ENCODE measurements around the gene TP53I13.

Gene TP53I13

GRCh38 chr17:29562615-29563014, 5.9 kb upstream of the TP53I13 start (continued):
- no peak for TF ChIP-seq PATZ1 (CRISPR knock-in tag; IDR thresholded peaks at IDR 0.05; ENCODE audit: borderline replicate concordance)

- ATAC-seq = no peak
- no peak for TF ChIP-seq ZFP3 (CRISPR knock-in tag; IDR thresholded peaks at IDR 0.05)
- no peak for TF ChIP-seq CSRNP3 (CRISPR knock-in tag; IDR thresholded peaks at IDR 0.05)
- TF ChIP-seq PATZ1 (CRISPR knock-in tag; IDR thresholded peaks at IDR 0.05; ENCODE audit: borderline replicate concordance) = no peak
- no peak for TF ChIP-seq ISL1 (CRISPR knock-in tag; IDR thresholded peaks at IDR 0.05)
- TF ChIP-seq ARNTL (CRISPR knock-in tag; IDR thresholded peaks at IDR 0.05; ENCODE audit: borderline replicate concordance, low read depth) = no peak
- no peak for TF ChIP-seq GLIS3 (CRISPR knock-in tag; IDR thresholded peaks at IDR 0.05)
- TF ChIP-seq POU6F1 (CRISPR knock-in tag; IDR thresholded peaks at IDR 0.05; ENCODE audit: borderline replicate concordance, low read depth) = no peak
- TF ChIP-seq BACH2 (CRISPR knock-in tag; IDR thresholded peaks at IDR 0.05; ENCODE audit: borderline replicate concordance) = no peak
- TF ChIP-seq ZFP30 (CRISPR knock-in tag; IDR thresholded peaks at IDR 0.05) = no peak
- no peak for TF ChIP-seq ZNF70 (CRISPR knock-in tag; IDR thresholded peaks at IDR 0.05)
- no peak for TF ChIP-seq ESRRG (CRISPR knock-in tag; IDR thresholded peaks at IDR 0.05)
- TF ChIP-seq ZC3H10 (CRISPR knock-in tag; IDR thresholded peaks at IDR 0.05) = no peak
- TF ChIP-seq TCF4 (CRISPR knock-in tag; IDR thresholded peaks at IDR 0.05; ENCODE audit: borderline replicate concordance) = no peak
- TF ChIP-seq TOX (CRISPR knock-in tag; IDR thresholded peaks at IDR 0.05; ENCODE audit: borderline replicate concordance) = no peak
- no peak for TF ChIP-seq CSDC2 (CRISPR knock-in tag; IDR thresholded peaks at IDR 0.05)
- no peak for TF ChIP-seq ZNF8 (CRISPR knock-in tag; IDR thresholded peaks at IDR 0.05)
- no peak for TF ChIP-seq CREB5 (CRISPR knock-in tag; IDR thresholded peaks at IDR 0.05; ENCODE audit: low read depth)
Measured at GRCh38 chr17:29563816-29564215, 4.7 kb upstream of the TP53I13 start.

GRCh38 chr17:29565643-29566472, 2.6 kb upstream of the TP53I13 start:
- no peak for ATAC-seq
- TF ChIP-seq PPARA (CRISPR knock-in tag; IDR thresholded peaks at IDR 0.05; ENCODE audit: borderline replicate concordance) (no peak), TOX (CRISPR knock-in tag; IDR thresholded peaks at IDR 0.05; ENCODE audit: borderline replicate concordance) (no peak), ZFP3 (CRISPR knock-in tag; IDR thresholded peaks at IDR 0.05) (no peak), ZNF70 (CRISPR knock-in tag; IDR thresholded peaks at IDR 0.05) (no peak), TSHZ2 (CRISPR knock-in tag; IDR thresholded peaks at IDR 0.05) (no peak), ZFP30 (CRISPR knock-in tag; IDR thresholded peaks at IDR 0.05) (no peak), ISL1 (CRISPR knock-in tag; IDR thresholded peaks at IDR 0.05) (no peak), POU6F1 (CRISPR knock-in tag; IDR thresholded peaks at IDR 0.05; ENCODE audit: borderline replicate concordance, low read depth) (no peak), ZNF8 (CRISPR knock-in tag; IDR thresholded peaks at IDR 0.05) (no peak), CSDC2 (CRISPR knock-in tag; IDR thresholded peaks at IDR 0.05) (no peak), ESRRG (CRISPR knock-in tag; IDR thresholded peaks at IDR 0.05) (no peak), ZNF565 (CRISPR knock-in tag; conservative IDR thresholded peaks at IDR 0.05; ENCODE audit: low read depth) (no peak), RARB (CRISPR knock-in tag; IDR thresholded peaks at IDR 0.05) (no peak), PATZ1 (CRISPR knock-in tag; IDR thresholded peaks at IDR 0.05; ENCODE audit: borderline replicate concordance) (no peak)

All from SK-N-SH treated with all-trans-retinoic acid at 6 μM for 48 hours (cell line).